Urinary bladder (tissue), 4 donors: ENCODE data around the gene PEX14. TPM values are rescaled to one million over a fixed set of nuclear protein-coding genes. Genes with fewer than 3 reads are reported as not detected.
"Not testable (repeated sequence)": the region's sequence is repeated elsewhere in the genome, so short reads cannot be mapped to it uniquely, and the experiment has no call there.

ENCODE experiments used
- DNase-seq: peaks from one replicate; pipeline ENCODE4 v3.0.0-alpha.2; 2015; ENCODE audit errors: extremely low spot score
- H3K27ac ChIP-seq: one replicate; pipeline ENCODE4 v1.5.1; 2013; ENCODE audit warnings: low read depth, mild to moderate bottlenecking, moderate library complexity
- H3K36me3 ChIP-seq: one replicate; pipeline ENCODE4 v1.6.1; 2013; ENCODE audit warnings: mild to moderate bottlenecking, moderate library complexity; ENCODE audit not compliant: insufficient read depth
- H3K4me1 ChIP-seq: one replicate; pipeline ENCODE4 v1.6.1; 2013; ENCODE audit warnings: mild to moderate bottlenecking, moderate library complexity; ENCODE audit not compliant: insufficient read depth
- H3K4me3 ChIP-seq: one replicate; pipeline ENCODE4 v1.5.1; 2013; ENCODE audit warnings: low read depth, low read length
- WGBS: extraction: QIAGEN DNeasy Blood & Tissue Kit; methylation state at CpG from one replicate; pipeline ENCODE4 v1.1.7; 2013; 5-methylcytosine and 5-hydroxymethylcytosine counted together
- polyA plus RNA-seq: library from polyadenylated mRNA; stranded (reverse); fragments of 200-250 nt; gene quantifications from one replicate; pipeline ENCODE4 v1.2.3, GENCODE V29; 2013
- total RNA-seq: library from RNA; depleted of rRNA; stranded (reverse); fragments of >200 nt; gene quantifications from one replicate; pipeline ENCODE4 v1.2.3, GENCODE V29; 2014
- donor health status: healthy with polysubstance abuse.
- donor health status: healthy.

The PEX14 gene
- total and polyA plus RNA-seq, 2 donors, result 10.9 to 76.1 TPM

DNA sequence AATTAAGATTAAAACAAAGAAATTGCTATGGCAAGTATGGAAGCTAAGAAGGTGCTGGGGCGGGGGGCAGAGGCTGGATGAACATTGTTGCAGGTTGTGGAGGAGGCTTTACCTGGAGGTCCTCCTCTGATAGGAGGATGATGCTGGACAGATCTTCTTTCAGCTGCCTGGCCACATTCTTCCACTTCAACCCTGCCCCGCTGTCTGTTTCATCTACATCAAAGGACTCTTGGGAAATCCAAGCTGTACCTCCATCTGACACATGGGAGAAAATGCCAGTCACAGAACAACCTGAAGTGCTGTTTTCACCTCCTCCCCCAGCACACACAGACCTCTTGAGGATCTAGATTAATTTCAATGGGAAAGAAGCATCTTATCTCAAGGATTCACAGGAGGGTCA is 7.7 kb upstream of the PEX14 start:
- 98% methylated on average over 2 of the region's 2 CpGs for WGBS
- no peak overlapping the region for H3K4me3 ChIP-seq
- peaks cover 2% of the 10 kb centered on the region for H3K36me3 ChIP-seq
- DNase-seq, result no peak
- no peaks in the 10 kb centered on the region for H3K4me1 ChIP-seq
- no peak overlapping the region for H3K27ac ChIP-seq

DNA sequence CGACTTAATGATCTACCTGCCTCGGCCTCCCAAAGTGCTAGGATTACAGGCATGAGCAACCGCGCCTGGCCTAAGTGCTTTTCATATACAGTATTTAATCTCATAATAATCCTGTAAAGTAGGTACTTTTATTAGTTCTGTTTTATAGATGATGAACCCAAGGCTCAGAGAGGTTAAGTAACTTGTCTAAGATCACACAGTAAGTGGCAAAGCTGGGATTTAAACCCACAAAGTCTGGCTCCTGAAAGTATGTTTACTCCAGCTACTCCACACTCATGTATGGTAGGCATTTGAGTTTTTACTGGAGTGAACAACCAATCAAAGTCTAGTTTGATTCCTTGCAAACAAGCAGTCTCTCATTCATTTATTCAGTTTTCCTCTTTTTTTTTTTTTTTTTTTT is 4.7 kb upstream of the PEX14 start:
- no peak for DNase-seq
- H3K27ac ChIP-seq, result no peak overlapping the region
- 97% methylated on average over 4 of the region's 4 CpGs for WGBS
- no peaks in the 10 kb centered on the region for H3K4me1 ChIP-seq
- no peak overlapping the region for H3K4me3 ChIP-seq
- H3K36me3 ChIP-seq, result peaks cover 2% of the 10 kb centered on the region

DNA sequence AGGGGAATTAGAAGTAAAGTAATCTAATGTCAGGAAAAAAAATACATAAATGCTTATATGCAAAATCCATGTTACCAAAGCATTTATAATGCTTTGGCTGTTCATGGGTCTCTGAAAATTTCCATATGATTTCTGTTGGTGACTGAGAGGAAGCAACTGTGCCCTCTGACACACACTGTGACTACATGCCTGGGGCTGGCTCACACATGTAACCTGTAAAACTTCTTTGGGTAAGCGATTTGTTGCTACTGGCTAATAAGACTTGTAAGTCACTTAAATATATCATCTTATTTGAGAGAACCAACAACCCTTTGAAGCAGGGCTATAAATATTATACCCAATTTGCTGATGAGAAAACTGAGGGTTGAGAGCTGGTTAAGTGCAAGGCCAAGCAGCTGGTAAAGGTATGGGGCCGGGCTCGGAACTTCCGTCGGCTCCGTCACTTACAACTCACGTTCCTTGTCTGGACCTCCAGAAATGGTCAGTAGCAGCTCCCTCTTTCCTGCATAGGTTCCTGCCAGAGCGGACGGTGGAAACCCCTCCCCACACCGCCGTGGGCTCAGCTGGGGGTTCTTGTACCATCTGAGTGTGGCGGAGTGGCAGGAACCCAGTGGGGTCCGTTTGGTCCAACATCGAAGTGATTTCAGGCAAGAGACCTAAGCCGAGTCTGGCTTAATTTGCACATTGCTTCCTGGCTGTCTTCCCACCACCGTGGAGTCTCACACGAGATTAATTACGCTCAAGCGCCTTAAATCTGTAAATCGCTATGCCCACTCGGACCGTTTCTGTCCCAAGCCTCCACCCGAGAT is 3.1 kb upstream of the PEX14 start:
- 6% methylated on average over 23 of the region's 23 CpGs for WGBS
- DNase-seq, result no peak
- Histone ChIP-seq H3K27ac (no peak overlapping the region), H3K4me3 (peak overlapping the region; percentile 77), H3K36me3 (no peaks in the 10 kb centered on the region), H3K4me1 (no peaks in the 10 kb centered on the region)

DNA sequence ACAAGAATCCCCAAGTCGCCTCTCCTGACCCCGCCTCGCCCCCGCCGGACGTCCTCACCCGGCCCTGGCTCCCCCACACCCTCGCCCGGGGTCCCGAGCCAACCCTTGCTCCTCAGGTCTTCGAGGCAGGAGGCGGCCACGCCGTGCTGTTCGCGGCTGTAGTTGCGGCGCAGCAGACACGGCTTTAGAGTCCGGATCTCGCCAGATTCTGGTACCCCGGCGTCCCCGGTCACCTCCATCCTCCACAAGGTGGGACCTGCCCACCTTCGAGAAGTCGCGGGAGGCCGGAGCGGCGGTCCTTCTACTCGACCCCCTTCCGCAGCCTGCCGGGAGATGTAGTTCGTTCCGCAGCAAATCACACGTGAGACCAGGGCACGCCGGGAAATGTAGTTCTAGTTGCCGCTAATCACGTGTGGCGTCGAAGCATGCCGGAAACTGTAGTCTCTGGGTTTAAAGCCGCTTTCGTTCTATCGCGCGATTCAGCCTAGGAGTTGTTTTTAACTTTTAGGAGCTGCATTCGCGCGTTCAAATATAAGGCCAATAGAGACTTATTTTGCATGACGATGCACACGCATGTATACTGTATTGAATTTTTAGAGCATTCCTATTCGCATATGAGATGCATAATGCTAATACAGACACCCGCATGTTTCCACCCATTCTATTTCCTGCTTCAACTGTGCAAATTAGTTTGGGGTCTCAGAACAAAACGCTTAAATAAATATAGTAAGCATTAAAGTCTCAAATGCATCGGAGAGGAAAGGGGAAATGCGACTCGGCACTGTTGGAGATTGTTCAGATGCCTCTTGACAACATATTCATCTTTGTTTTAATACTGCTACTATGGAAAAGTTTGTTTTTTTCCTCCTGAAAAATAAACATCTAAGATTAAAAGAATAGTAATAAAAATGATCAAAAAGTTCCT is 2.3 kb upstream of the PEX14 start, which contains the start of gene DFFA:
DFFA (minus strand) TSS at position 310 of the 925 bp plus-strand sequence; CDS start at position 239, 71 bp downstream.
- 2% methylated on average over 59 of the region's 59 CpGs for WGBS
- DNase-seq, result peak; percentile 93
- Histone ChIP-seq H3K4me1 (no peaks in the 10 kb centered on the region), H3K36me3 (no peaks in the 10 kb centered on the region), H3K4me3 (peak within 1 kb of the TSS; percentile 77), H3K27ac (no peak within 1 kb of the TSS)

DNA sequence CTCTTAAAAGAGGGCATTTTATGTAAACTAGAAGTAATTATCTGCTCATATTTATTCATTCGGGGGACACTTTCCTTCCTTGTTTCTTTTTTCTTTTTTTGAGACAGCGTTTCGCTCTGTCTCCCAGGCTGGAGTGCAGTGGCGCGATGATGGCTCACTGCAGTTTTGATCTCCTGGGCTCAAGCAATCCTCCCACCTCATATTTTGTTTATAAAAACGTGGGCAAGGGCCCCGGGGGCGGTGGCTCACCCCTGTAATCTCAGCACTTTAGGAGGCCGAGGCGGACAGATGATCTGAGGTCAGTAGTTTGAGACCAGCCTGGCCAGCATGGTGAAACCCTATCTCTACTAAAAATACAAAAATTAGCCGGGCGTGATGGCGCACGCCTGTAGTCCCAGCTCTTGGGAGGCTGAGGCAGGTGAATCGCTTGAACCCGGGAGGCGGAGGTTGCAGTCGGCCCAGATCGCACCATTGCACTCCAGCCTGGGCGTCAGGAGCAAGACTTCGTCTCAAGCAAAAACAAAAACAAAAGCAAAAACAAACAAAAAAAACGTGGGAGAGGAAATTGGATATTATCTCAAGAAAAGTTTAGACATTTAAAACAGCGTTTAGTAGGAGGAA is 1.5 kb upstream of the PEX14 start:
- 88% methylated on average over 23 of the region's 23 CpGs for WGBS
- H3K4me1 ChIP-seq, result no peaks in the 10 kb centered on the region
- H3K4me3 ChIP-seq, result no peak overlapping the region
- no peaks in the 10 kb centered on the region for H3K36me3 ChIP-seq
- no peak for DNase-seq
- no peak overlapping the region for H3K27ac ChIP-seq

DNA sequence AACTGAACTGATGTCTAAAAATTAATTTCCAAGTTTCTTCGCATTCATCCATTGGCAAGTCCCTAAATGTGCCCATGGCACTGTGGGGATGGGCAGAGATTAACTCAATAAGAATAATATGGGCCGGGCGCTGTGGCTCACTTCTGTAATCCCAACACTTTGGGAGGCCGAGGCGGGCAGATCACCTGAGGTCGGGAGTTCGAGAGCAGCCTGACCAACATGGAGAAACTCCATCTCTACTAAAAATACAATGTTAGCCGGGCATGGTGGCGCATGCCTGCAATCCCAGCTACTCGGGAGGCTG is 489 bp upstream of the PEX14 start:
- H3K4me1 ChIP-seq, DNase-seq, H3K36me3 ChIP-seq, H3K27ac ChIP-seq: not testable (repeated sequence)
- H3K4me3 ChIP-seq, result peak overlapping the region; percentile 90
- 90% methylated on average over 10 of the region's 10 CpGs for WGBS

DNA sequence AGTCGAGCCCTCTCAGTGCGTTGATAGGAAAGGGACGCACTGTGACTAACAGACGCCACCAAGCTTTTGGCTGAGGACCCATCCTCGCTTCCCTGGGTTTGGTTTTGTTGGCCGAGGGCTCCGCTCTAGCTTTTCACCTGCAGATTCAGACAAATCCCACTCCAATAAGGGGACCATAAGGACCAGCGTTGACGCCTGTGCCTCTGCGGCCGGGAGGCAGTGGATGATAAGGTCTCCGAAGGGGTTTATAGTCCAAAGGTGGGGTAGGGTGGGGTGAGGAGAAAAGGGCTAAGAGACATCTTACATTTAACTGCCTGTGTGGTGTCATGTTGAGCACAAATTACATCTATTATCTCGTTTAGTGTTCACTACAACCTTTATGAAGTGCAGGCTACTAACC is 760 bp downstream of the PEX14 start:
- Histone ChIP-seq H3K4me1 (no peaks in the 10 kb centered on the region), H3K27ac (no peak overlapping the region), H3K4me3 (peak overlapping the region; percentile 90), H3K36me3 (no peaks in the 10 kb centered on the region)
- DNase-seq, result no peak
- WGBS, result 2% methylated on average over 13 of the region's 13 CpGs

DNA sequence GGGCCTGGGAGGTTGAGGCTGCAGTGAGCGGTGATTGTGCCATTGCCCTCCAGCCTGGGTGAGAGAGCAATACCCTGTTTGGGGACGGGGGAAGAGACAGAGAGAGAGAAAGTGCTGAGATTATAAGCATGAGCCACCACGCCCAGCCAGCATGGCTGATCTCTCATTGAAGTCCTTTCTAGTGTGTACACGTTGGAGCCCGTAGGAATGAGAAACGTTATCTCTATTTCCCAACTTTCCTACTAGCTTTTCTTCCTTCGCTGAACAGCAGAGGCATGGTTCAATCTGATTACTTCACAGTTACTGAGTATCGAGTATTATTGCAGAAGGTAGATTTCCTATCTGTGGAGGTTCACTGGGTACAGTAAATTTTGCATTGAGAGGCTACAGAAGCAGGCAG is 4.5 kb downstream of the PEX14 start:
- H3K36me3 ChIP-seq, result no peaks in the 10 kb centered on the region
- WGBS, result 75% methylated on average over 8 of the region's 8 CpGs
- no peaks in the 10 kb centered on the region for H3K4me1 ChIP-seq
- DNase-seq, result no peak
- no peak overlapping the region for H3K27ac ChIP-seq
- no peak overlapping the region for H3K4me3 ChIP-seq

DNA sequence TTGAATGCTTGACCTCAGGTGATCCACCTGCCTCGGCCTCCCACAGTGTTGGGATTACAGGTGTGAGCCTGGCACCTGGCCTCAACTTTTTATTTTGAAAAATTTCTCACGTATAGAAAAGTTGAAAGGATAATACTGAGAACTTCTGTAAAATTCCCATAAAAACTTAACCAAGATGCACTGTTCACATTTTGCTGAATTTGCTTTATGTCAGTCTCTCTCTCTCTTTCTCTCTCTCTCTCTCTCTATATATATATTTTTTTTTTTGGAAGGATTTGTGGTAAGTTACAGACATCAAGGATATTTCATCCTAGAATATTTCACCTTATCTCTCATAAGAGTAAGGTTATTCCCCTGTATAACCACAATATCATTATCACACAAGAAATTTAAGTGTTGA is 5.9 kb downstream of the PEX14 start:
- H3K36me3 ChIP-seq, result no peaks in the 10 kb centered on the region
- H3K4me1 ChIP-seq, result no peaks in the 10 kb centered on the region
- no peak overlapping the region for H3K4me3 ChIP-seq
- 94% methylated on average over 2 of the region's 2 CpGs for WGBS
- no peak for DNase-seq
- no peak overlapping the region for H3K27ac ChIP-seq

DNA sequence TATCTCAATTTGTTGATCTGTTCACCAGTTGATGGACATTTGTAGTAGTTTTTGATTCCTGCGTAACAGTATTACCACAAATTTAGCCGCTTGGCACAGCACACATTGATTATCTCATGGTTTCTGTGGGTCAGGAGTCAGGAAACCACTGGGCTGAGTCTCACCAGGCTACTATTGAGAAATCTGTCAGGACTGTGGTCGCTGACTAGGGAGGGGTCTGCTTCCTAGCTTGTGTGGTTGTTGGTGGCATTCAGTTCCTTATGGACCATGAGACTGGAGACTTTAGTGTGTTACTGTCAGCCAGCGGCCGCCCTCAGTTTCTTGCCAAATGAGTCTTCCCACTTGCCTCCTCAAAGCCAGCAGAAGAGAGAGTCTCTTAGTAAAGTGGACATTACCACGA is 9.8 kb downstream of the PEX14 start:
- H3K4me3 ChIP-seq, result no peak overlapping the region
- H3K4me1 ChIP-seq, result no peaks in the 10 kb centered on the region
- WGBS, result 89% methylated on average over 6 of the region's 6 CpGs
- DNase-seq, result no peak
- no peak overlapping the region for H3K27ac ChIP-seq
- no peaks in the 10 kb centered on the region for H3K36me3 ChIP-seq

DNA sequence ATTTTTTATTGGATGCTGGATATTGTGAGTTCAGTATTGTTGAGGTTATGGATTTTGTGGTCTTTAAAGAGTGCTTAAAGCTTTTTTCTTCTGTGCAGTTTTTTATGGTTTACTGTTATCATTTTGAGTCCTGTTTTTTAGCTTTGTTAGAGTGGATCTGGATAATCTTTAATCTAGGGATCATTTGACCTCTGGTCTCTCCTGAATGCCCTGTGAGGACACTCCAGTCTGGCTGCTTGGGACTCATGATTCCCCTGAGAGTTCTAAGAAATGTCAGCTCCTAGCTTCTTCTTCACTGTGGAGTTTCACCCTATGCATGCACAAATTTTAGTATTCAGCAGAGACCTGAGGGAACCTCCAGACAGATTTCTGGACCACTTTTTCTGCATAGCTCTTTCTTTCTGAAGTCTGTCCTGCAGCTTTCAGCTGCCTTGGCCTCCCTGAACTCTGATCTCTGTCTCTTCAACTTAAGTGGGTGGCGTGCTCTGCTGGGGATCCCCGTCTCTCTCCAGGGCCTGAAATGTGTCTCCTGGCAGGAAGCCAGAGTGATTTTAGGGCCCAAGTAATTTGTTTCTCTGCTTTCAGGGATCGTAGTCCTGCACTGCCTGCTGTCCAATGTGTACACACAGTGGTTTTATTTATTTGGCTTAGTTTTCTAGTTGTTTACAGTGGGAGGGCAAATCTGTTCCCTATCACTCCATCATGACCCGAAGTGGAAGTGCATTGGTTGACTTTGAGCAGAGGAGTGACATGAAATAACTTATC is 14.7 kb downstream of the PEX14 start:
- DNase-seq, result no peak
- H3K36me3 ChIP-seq, result no peaks in the 10 kb centered on the region
- H3K4me3 ChIP-seq, result no peak overlapping the region
- no peak overlapping the region for H3K27ac ChIP-seq
- H3K4me1 ChIP-seq, result no peaks in the 10 kb centered on the region
- 46% methylated on average over 4 of the region's 4 CpGs for WGBS

DNA sequence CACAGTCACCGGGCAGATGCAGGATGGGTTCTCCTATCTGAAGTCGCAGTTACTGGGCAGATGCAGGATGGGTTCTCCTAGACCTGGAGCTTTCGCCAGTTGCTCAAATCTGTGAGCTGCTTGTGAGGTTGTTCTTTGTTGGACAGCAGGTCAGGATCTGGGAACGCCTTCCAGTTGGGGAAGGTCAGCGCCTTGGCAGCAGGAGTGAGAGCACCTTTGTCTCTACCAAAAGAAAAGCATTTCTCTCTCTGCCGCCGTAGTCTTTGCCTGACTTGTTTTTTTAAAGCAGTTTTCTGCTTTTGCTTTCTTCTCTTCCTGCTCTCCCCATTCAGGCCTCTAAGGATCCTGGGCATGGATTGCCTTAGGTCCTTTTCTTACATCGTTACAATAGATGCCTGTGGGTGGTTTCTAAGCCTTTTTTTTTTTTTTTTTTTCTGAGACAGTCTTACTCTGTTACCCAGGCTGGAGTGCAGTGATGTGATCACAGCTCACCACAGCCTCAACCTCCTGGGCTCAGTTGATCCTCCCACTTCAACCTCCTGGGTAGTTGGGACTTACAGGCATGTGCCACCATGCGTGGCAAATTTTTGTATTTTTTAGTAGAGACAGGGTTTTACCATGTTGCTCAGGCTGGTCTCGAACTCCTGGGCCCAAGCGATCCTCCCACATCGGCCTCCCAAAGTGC is 15.7 kb downstream of the PEX14 start:
- Histone ChIP-seq H3K4me3 (no peak overlapping the region), H3K27ac (no peak overlapping the region), H3K4me1 (no peaks in the 10 kb centered on the region), H3K36me3 (no peaks in the 10 kb centered on the region)
- 83% methylated on average over 12 of the region's 12 CpGs for WGBS
- DNase-seq, result no peak

DNA sequence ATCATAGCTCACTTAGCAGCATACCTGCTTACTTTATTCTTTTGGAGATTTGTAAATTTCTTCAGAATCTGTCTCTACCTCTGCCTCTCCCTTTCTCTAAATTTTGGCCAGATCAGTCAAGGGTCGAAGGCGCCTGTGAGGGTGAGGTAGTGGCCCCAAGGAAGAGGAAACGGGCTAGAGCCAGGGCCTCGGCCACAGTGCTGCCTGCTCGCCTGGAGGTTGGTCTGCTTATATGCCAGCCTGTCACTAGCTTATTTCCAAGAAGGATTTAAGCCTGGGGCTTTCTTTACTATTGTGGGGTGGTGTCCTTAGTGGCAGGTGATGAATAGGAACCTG is 19.6 kb downstream of the PEX14 start:
- 82% methylated on average over 5 of the region's 5 CpGs for WGBS
- H3K4me3 ChIP-seq, result no peak overlapping the region
- H3K36me3 ChIP-seq, result no peaks in the 10 kb centered on the region
- no peak for DNase-seq
- no peaks in the 10 kb centered on the region for H3K4me1 ChIP-seq
- no peak overlapping the region for H3K27ac ChIP-seq
